ENCODE data around the gene HEMK1.
A peak's percentile ranks its signal among the peaks of the same experiment; 100 is the strongest.

HEMK1 gene

GRCh38 chr3:50612970-50613846 lies 43.9 kb downstream of the HEMK1 start:
- DNase-seq (ENCODE audit: low read depth, low spot score), result no peak

- no peak for DNase-seq (ENCODE audit: low read depth, low spot score)
Observed at GRCh38 chr3:50615190-50615589, 45.9 kb downstream of the HEMK1 start.

DNA sequence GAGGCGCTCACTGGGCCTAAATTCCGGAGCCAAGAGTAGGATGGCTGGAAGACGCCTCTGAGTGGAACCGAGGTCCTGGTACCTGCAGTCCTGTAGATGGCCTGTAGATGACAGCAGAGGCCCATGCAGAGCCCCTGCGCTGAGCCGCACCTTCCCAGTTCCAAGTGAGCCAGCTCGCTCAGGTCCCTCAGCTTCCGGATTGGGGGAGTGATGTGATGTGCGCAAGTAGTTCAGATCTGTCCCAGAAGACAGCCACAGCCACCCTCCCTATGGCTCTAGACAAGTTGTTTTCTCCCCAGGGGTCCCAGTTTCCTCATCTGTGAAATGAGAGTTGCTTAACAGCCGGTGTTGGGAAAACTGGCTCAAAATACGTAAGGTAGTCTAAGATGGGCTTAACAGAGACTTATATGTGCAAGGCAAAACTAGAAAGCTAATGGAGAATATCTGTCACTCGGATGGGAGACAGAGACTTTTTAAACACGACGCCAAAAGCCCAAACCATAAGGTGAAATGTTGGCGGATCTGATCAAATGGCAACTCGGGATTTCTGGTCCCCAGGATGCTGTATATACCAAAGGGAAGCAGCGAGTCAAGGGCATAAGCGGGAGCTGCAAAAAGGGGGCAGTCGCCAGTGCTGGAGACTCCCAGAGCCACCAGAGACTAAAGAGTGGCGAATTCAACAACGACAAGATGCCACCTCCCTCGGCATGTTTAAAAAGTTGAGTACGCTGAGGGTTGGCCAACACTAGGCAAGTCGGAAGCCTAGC lies 46.9 kb downstream of the HEMK1 start:
- DNase-seq (ENCODE audit: low read depth, low spot score), result peak; percentile 94

DNA sequence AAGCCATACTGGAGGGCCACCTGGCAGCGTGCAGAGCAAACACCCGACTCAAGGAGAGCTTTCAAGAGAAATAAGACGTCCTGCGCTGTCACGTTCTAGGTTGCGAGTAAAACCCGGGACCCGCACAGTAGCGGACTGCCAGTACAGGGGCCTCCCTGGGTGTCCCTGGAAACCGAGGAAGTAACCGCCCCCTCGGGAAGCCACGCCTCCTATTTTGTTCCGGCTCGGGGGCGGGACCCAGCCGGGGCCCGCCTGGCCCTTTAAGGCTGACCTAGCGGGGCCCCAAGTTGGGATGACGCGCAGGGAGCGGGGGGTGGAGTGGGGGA lies 47.4 kb downstream of the HEMK1 start:
- peak; percentile 95 for DNase-seq (ENCODE audit: low read depth, low spot score)

DNA sequence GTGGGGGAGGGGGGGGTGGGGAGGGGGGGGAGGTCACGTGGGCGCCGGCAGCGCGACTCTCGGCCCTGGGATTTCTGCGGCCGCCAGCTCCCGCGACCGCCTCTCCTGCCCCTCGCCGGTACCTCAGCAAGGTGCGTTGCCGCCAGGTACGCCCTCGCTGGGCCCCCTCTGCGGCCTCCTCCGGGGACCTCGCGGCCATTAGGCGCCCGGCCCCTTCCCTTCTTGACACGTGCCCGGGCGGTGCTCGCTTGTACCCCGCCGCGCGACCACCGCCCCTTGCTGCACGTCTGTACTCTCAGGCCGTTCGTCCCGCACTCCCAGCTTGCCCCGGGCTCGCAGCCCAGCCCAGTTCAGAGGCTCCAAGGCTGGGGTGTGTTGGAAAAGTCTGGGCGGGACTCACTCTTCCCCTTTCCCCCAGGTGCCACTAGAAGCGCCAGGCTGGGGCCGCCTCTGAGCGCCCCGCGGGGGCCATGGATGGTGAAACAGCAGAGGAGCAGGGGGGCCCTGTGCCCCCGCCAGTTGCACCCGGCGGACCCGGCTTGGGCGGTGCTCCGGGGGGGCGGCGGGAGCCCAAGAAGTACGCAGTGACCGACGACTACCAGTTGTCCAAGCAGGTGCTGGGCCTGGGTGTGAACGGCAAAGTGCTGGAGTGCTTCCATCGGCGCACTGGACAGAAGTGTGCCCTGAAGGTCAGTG lies 47.9 kb downstream of the HEMK1 start, which contains the start of gene MAPKAPK3:
Gene MAPKAPK3 (plus strand): TSS at position 56 of the 696 bp plus-strand sequence. CDS start 415 bp downstream, at position 471.
- DNase-seq (ENCODE audit: low read depth, low spot score), result peak; percentile 68

DNA sequence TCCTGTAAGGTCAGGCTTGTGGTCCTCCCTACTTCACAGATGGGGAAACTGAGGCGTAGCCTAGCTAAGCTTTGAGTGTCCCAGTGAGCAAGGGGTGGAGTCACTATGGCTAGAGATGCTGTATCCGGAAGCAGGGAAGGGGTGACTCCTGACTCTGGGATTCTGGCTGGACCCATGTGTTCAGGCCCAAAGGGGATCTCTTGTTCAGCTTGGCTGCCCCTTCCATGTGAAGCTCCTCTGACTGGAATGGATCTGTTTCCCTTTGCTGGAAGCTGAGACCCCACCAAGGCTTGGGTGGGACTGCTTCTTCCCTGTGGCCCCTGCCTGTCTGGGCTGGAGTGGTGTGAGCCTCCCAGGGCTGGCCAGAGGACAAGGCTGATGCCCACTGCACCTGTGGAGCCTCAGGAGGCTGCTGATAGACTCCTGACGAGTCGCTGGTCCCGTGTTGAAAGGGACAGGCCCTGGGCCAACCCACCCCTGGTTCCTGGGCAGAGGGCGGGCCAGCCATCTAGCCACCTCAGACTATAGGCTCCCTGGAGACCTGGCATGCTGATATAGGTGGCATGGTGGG lies 48.7 kb downstream of the HEMK1 start:
- DNase-seq (ENCODE audit: low read depth, low spot score), result no peak

GRCh38 chr3:50620420-50620819 lies 51.1 kb downstream of the HEMK1 start:
- DNase-seq (ENCODE audit: low read depth, low spot score), result no peak

DNA sequence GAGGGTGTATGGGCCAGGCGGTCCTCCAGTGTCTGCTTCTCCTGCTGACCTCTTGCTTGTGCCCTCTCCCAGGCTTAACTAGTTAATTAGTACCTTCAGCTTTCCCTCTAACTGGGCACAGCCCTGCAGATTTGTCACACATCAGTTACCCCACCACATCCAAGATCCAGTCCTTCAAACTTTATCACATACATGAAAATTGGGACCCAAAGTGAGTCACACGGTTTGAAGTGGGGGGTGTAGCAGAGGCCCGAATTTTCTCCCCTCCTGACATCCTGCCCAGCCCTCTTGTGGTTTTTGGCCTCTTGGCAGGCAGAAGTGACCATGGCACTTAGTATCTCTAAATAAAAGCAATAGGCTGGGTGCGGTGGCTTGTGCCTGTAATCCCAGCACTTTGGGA lies 51.5 kb downstream of the HEMK1 start:
- DNase-seq (ENCODE audit: low read depth, low spot score), result no peak

GRCh38 chr3:50622881-50623280 lies 53.6 kb downstream of the HEMK1 start:
- no peak for DNase-seq (ENCODE audit: low read depth, low spot score)

DNA sequence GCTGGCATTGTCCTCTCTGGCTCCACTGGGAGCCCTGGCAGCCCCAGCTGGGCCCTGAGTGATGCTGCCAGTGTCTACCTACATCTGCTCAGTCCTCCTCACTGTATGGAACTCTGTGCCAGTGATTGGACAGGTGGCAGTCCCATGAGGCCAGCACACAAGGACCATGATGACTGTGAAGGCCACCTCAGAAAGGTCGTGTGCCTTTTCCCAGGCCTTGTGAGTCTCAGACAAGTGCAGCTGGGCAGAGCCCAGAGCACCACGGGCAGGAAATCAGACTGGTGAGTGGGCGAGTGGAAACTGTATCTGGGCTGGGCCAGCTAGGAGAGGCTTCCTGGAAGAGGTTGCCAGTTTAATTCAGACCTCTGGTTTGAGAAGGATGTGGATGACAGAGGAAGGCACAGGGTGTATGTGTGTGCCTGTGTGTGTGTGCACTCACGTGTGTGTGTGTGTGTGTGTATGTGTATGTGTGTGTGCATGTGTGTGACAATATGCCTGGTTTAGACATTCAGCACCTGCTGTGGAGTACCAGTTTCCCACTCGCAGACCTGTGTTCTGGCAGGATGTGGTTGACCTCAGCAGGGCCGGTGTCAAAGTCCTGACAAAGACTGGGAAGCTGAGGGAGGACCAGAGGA lies 54.6 kb downstream of the HEMK1 start:
- DNase-seq (ENCODE audit: low read depth, low spot score), result no peak

DNA sequence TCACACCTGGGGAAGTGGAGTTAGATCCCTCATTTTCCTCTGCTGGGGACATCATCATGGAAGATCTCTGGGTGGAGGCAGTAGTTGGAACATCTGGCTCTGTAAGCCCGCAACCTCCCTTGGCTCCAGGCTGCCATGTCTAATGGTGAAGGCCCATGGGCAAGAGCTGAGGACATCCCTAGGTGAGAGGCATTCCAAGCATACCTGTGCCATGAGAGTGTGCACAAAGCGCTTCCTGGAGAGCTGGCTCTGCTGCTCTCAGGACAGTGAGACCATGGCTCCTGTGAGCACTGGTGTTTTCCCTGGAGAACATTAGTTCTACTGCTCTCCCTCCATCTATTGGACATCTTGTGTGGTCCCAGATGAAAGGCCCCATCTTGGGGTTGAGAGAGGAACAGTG lies 55.3 kb downstream of the HEMK1 start:
- peak; percentile 58 for DNase-seq (ENCODE audit: low read depth, low spot score)

DNA sequence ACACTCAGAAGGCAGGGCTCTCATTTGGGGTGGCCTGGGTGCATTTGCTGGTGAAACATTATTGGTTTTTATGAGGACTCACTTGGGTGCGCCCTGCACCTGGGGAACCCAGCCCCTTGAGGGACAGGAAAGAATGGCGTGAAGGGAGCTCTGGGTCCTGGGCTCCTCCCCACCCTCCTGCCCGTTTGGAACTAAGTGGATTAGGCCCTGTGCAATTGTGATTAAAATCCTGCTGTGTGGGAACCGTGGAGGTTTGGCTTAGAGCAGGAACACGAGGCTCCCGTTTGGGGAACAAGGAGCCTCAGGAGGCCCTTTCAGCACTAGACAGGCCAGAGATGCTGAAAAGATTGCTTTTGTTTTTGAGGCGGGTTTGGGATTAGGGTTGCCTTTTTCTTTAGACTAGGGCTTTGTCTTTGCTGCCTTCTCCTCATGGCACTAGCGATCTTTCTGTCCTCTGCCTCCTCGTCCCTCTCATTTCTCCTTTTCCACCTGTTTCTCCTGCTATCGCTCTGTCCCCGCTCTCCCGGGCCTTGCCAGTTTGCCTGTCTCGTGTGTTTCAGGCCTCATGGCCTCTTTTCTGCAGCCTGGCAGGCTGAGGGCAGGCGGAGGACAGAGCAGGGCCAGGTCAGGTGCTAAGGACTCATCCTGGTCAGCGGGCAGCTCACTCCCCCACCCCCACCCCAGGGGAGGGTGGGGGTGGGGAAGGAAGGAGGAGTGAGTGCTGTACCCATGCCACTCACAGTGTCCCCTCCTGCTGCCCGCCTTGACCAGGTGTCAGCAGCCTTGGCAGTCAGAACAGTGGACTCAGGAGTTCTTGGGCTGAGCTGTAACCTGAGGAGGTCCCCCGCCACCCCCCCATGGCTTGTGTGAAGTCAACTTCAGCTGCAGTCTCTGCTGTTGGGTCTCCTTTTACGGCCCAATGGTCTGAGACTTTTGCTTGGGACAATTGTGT lies 56.2 kb downstream of the HEMK1 start:
- DNase-seq (ENCODE audit: low read depth, low spot score), result no peak

DNA sequence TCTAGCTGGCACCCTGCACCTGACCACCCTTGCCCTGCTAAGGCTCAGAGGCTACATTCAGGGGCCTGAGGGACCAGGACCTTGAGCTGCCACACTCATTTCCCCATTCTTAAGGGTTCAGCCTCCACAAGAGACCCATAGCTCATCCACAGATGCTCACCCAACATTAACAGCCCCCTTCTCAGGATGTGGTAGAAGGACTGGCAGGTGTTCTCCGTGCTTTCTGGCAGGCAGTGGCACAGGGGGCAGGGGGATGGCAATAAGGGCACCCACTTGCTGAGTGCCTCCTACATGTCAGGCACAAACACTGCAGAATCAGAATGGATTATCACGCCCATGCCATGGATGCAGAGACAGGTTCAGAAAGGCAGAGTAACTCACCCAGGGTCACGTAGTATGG lies 57.1 kb downstream of the HEMK1 start:
- no peak for DNase-seq (ENCODE audit: low read depth, low spot score)

GRCh38 chr3:50627407-50628051 lies 58.2 kb downstream of the HEMK1 start:
- DNase-seq (ENCODE audit: low read depth, low spot score), result peak; percentile 79

GRCh38 chr3:50628601-50629000 lies 59.3 kb downstream of the HEMK1 start:
- DNase-seq (ENCODE audit: low read depth, low spot score), result no peak

GRCh38 chr3:50630394-50630793 lies 61.1 kb downstream of the HEMK1 start:
- DNase-seq (ENCODE audit: low read depth, low spot score), result no peak

- DNase-seq (ENCODE audit: low read depth, low spot score), result no peak
Observed at GRCh38 chr3:50630877-50631276, 61.6 kb downstream of the HEMK1 start.

- no peak for DNase-seq (ENCODE audit: low read depth, low spot score)
Observed at GRCh38 chr3:50632450-50632849, 63.1 kb downstream of the HEMK1 start.

DNA sequence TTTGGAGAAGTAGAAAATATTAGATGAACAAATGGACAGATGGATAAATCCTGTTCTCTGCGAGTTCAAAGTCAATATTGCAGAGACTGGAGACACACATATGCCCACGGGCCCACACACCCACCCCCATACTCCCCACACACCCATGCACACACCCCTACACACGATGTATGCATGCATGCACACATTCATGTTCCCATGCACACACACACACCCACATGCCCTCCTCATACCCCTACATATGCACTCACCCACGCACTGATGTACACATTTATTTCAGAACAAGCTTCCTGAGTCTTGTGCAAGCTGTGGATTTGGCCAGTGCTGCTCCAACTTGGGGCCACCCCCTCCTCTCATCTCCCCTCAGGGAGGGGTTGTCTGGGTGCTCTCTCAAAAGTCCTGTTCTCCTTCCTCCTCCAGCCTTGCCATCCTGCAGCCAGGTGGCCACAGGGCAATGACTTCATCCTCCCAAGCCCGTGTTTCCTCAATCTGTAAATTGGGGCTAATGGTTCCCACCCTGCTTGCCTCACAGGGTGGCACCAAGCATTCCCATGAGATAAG lies 64.0 kb downstream of the HEMK1 start:
- DNase-seq (ENCODE audit: low read depth, low spot score), result no peak

Data from ELF-1 (cell line).